AG10803 (cell line): ENCODE data around the gene RENBP.

Source experiments
- DNase-seq: peaks from one replicate; pipeline ENCODE4 v3.0.0; 2010; ENCODE audit warnings: low read depth
- H3K4me3 ChIP-seq: 2 replicates; pipeline ENCODE4 v1.5.1; 2011; ENCODE audit warnings: mild to moderate bottlenecking, low read length, control low read depth
- CTCF ChIP-seq: conservative IDR thresholded peaks from 2 replicates; pipeline ENCODE4 v1.5.1; 2011; ENCODE audit warnings: mild to moderate bottlenecking, low read length, control low read depth, inconsistent platforms

Gene RENBP

GRCh38 chrX:153900831-153901752 lies 43.4 kb downstream of the RENBP start:
- TF ChIP-seq CTCF = no peak; the same call in 1 of the 2 replicates
- no peak overlapping the region for H3K4me3 ChIP-seq
- peak; percentile 85 for DNase-seq

- no peak for DNase-seq
- TF ChIP-seq CTCF = no peak
- H3K4me3 ChIP-seq = no peak overlapping the region
These were observed 46.5 kb downstream of the RENBP start for GRCh38 chrX:153897899-153898298.

- TF ChIP-seq CTCF = no peak
- DNase-seq = no peak
- no peak overlapping the region for H3K4me3 ChIP-seq
These were observed 55.3 kb downstream of the RENBP start for GRCh38 chrX:153889123-153889522.

GRCh38 chrX:153888344-153888743 lies 56.1 kb downstream of the RENBP start:
- DNase-seq = no peak
- no peak overlapping the region for H3K4me3 ChIP-seq
- no peak for TF ChIP-seq CTCF

- no peak overlapping the region for H3K4me3 ChIP-seq
- no peak for DNase-seq
- no peak for TF ChIP-seq CTCF
These were observed 57.1 kb downstream of the RENBP start for GRCh38 chrX:153887385-153887784.

GRCh38 chrX:153886915-153887314 lies 57.5 kb downstream of the RENBP start:
- no peak overlapping the region for H3K4me3 ChIP-seq
- no peak for TF ChIP-seq CTCF
- no peak for DNase-seq
